ENCODE measurements around the gene TMIGD3.

GRCh38 chr1:111496398-111496797 lies 7.0 kb downstream of the TMIGD3 start:
- TF ChIP-seq POLR2A (IDR thresholded peaks at IDR 0.05) = no peak
- TF ChIP-seq, protein P1, sequence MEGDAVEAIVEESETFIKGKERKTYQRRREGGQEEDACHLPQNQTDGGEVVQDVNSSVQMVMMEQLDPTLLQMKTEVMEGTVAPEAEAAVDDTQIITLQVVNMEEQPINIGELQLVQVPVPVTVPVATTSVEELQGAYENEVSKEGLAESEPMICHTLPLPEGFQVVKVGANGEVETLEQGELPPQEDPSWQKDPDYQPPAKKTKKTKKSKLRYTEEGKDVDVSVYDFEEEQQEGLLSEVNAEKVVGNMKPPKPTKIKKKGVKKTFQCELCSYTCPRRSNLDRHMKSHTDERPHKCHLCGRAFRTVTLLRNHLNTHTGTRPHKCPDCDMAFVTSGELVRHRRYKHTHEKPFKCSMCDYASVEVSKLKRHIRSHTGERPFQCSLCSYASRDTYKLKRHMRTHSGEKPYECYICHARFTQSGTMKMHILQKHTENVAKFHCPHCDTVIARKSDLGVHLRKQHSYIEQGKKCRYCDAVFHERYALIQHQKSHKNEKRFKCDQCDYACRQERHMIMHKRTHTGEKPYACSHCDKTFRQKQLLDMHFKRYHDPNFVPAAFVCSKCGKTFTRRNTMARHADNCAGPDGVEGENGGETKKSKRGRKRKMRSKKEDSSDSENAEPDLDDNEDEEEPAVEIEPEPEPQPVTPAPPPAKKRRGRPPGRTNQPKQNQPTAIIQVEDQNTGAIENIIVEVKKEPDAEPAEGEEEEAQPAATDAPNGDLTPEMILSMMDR (IDR thresholded peaks at IDR 0.05) = no peak
